A673 (cell line): ENCODE data around the gene EGFR. TPM values are rescaled to one million over a fixed set of nuclear protein-coding genes. Genes with fewer than 3 reads are reported as not detected.

ENCODE experiments used
- BruUV-seq: library from RNA; stranded (reverse); fragments of 400-500 nt; replicated peaks from 2 replicates; lab custom pipeline; 2021; lab: Mats Ljungman, UMichigan
- CTCF ChIA-PET: fragments of 300-600 bp; sonication (Branson Sonifier 250); formaldehyde crosslinking; loops from one replicate; lab custom pipeline; 2022; ENCODE audit warnings: antibody characterized with exemption; lab: Charles Lee
- POLR2A ChIA-PET: fragments of 300-600 bp; sonication (Branson Sonifier 250); formaldehyde crosslinking; loops from one replicate; lab custom pipeline; 2022; ENCODE audit warnings: antibody characterized with exemption; ENCODE audit not compliant: low non-redundant PET; lab: Charles Lee
- DNase-seq: peaks from one replicate; pipeline ENCODE4 v3.0.0-alpha.2; 2015; ENCODE audit warnings: low spot score
- H3K27ac ChIP-seq: fragments of 200-600 bp; sonication (generic); 2 replicates; pipeline ENCODE4 v1.5.1; 2016; ENCODE audit warnings: mixed run types, low read depth, mild to moderate bottlenecking, mixed read lengths, antibody characterized with exemption, low read length; ENCODE audit not compliant: poor library complexity, severe bottlenecking
- H3K27me3 ChIP-seq: fragments of 200-600 bp; sonication (generic); replicated peaks from 2 replicates; pipeline ENCODE4 v1.6.1; 2017; ENCODE audit warnings: mixed run types, low read depth, mild to moderate bottlenecking, mixed read lengths, antibody characterized with exemption, low read length; ENCODE audit not compliant: insufficient read depth, poor library complexity
- H3K36me3 ChIP-seq: fragments of 200-600 bp; sonication (generic); 2 replicates; pipeline ENCODE4 v1.6.1; 2016; ENCODE audit warnings: mixed run types, mild to moderate bottlenecking, mixed read lengths, antibody characterized with exemption, low read length; ENCODE audit not compliant: insufficient read depth, poor library complexity, severe bottlenecking
- H3K4me1 ChIP-seq: fragments of 200-600 bp; sonication (generic); 2 replicates; pipeline ENCODE4 v1.6.1; 2017; ENCODE audit warnings: mixed run types, mild to moderate bottlenecking, mixed read lengths, antibody characterized with exemption, low read length; ENCODE audit not compliant: insufficient read depth, poor library complexity, severe bottlenecking
- H3K4me3 ChIP-seq: fragments of 200-600 bp; sonication (generic); 2 replicates; pipeline ENCODE4 v1.5.1; 2016; ENCODE audit warnings: low read depth, mixed run types, mild to moderate bottlenecking, mixed read lengths, low read length; ENCODE audit not compliant: poor library complexity, severe bottlenecking
- H3K9me3 ChIP-seq: fragments of 200-600 bp; sonication (generic); 2 replicates; pipeline ENCODE4 v1.6.1; 2016; ENCODE audit warnings: mixed run types, low read depth, mild to moderate bottlenecking, mixed read lengths, antibody characterized with exemption, low read length; ENCODE audit not compliant: poor library complexity, severe bottlenecking
- CTCF ChIP-seq: fragments of 300-800, 200-600 bp; sonication (generic); conservative IDR thresholded peaks from 2 replicates; pipeline ENCODE4 v1.5.1; 2017; ENCODE audit warnings: low read depth, mild to moderate bottlenecking, antibody characterized with exemption, low read length, moderate library complexity, mixed read lengths
- EZH2 ChIP-seq: fragments of 200-600 bp; sonication (generic); IDR thresholded peaks from 2 replicates; pipeline ENCODE4 v1.6.1; 2017; ENCODE audit warnings: borderline replicate concordance, low read depth, mild to moderate bottlenecking, mixed read lengths, antibody characterized with exemption, low read length; ENCODE audit not compliant: poor library complexity, severe bottlenecking
- intact Hi-C: fragments of 100-400 bp; cut with micrococcal nuclease; formaldehyde crosslinking; loops from one replicate; pipeline ENCODE4 v1.10.0; 2022; ENCODE audit not compliant: unreplicated experiment
- total RNA-seq: library from RNA; stranded (reverse); gene quantifications from 2 replicates; pipeline ENCODE4 v1.2.3, GENCODE V29; 2021

Gene EGFR
- total RNA-seq, 1 experiment from 2014 or later = 0.84 TPM

- intact Hi-C loops = no loop called here
- CTCF ChIA-PET = no interaction called here
- no peak overlapping the region for H3K27ac ChIP-seq
Measured at GRCh38 chr7:55247428-55247827, 228.6 kb downstream of the EGFR start.

GRCh38 chr7:55248526-55248925 lies 229.7 kb downstream of the EGFR start:
- POLR2A ChIA-PET = no interaction called here
- Histone ChIP-seq H3K27me3 (peaks cover 5% of the 10 kb centered on the region), H3K9me3 (no peaks in the 10 kb centered on the region), H3K4me3 (no peak overlapping the region), H3K27ac (no peak overlapping the region), H3K4me1 (no peaks in the 10 kb centered on the region), H3K36me3 (no peaks in the 10 kb centered on the region)
- BruUV-seq = no TSS peak
- intact Hi-C loops = no loop called here
- no peak for TF ChIP-seq CTCF
- no peak for TF ChIP-seq EZH2
- CTCF ChIA-PET = no interaction called here
- no peak for DNase-seq

More at GRCh38 chr7:55247428-55247827, 228.6 kb downstream of the EGFR start:
- no TSS peak for BruUV-seq
- no peaks in the 10 kb centered on the region for H3K9me3 ChIP-seq
- POLR2A ChIA-PET = no interaction called here
- H3K4me1 ChIP-seq = no peaks in the 10 kb centered on the region
- H3K36me3 ChIP-seq = no peaks in the 10 kb centered on the region
- H3K27me3 ChIP-seq = no peaks in the 10 kb centered on the region
- H3K4me3 ChIP-seq = no peak overlapping the region
- TF ChIP-seq EZH2 (no peak), CTCF (no peak)
- no peak for DNase-seq

GRCh38 chr7:55249332-55249731 lies 230.5 kb downstream of the EGFR start:
- intact Hi-C loops = no loop called here
- Histone ChIP-seq H3K9me3 (no peaks in the 10 kb centered on the region), H3K36me3 (no peaks in the 10 kb centered on the region), H3K27me3 (peaks cover 13% of the 10 kb centered on the region), H3K4me1 (peaks cover 2% of the 10 kb centered on the region), H3K27ac (no peak overlapping the region), H3K4me3 (no peak overlapping the region)
- POLR2A ChIA-PET = no interaction called here
- no peak for TF ChIP-seq EZH2
- TF ChIP-seq CTCF = no peak
- DNase-seq = no peak
- no TSS peak for BruUV-seq
- CTCF ChIA-PET = no interaction called here
